Erythroblast (primary cell): ENCODE data around the gene CD48.
"Not testable (repeated sequence)": the region's sequence is repeated elsewhere in the genome, so short reads cannot be mapped to it uniquely, and the experiment has no call there.

Experiments used
- DNase-seq, 2 experiments: peaks; one replicate each; lab custom pipeline; 2025; lab: John Stamatoyannopoulos, UW
- GATA1 ChIP-seq: IDR thresholded peaks from 2 replicates; pipeline ENCODE4 v1.6.1; 2011; ENCODE audit warnings: low read depth, mild to moderate bottlenecking, control low read depth, low read length, moderate library complexity
- POLR2A ChIP-seq: IDR thresholded peaks from 2 replicates; pipeline ENCODE4 v1.6.1; 2011; ENCODE audit warnings: mild to moderate bottlenecking, low read length

Gene CD48

DNA sequence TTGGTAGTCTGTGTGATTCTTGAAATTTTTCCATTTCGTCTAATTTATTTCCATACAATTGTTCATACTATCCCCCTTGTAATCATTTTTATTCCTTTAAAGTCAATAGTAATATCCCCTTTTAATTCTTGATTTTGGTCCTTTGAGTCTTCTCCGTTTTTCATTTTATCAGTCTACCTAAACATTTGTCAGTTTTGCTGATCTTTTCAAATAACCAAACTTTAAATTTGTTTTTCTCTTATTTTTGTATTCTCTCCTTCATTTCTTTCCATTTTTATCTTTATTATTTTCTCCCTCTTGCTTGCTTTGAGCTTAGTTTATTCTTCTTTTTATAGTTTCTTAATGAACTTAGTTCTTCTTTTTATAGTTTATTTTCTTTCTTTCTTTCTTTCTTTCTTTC lies 43.7 kb downstream of the CD48 start:
- no peak for TF ChIP-seq POLR2A
- no peak for TF ChIP-seq GATA1
- no peak for DNase-seq

- DNase-seq: no peak
- no peak for TF ChIP-seq POLR2A
- TF ChIP-seq GATA1: no peak
Measured at GRCh38 chr1:160666079-160666442, 45.6 kb downstream of the CD48 start.

DNA sequence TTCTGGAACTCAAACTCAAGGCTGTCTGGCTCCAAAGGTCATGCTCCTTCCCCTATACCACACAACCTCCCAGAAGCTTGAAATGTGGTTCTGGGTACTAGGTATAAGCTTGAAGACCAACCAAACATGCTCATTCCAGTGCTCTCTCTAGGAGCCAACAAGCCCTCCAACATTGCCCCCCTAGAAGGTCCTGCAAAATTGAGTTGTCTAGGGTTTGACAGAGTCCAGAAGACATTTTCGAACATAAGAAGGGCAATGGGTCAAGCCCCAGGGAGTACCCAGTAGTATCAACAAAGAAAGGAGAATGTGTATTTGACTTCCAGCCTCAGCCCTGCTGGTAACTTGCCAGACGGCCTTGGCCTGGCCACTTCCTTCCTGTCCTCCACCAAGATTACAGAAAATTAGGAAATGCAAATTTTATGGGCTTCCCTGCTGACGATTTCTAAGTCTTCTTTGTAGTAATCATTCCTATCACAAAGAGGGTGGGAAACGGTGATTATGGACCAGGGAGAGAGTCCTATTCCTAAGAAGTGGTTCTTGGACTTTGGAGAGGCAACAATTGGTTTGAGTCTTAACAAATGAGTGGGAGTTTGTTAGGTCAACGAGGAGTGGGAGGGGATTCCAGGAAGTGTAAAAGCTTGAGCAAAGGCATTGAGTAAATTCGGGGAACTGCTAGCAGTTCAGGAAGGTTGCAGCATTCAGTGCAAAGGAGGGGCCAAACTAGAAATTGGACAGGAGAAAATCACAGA lies 46.1 kb downstream of the CD48 start:
- no peak for DNase-seq
- TF ChIP-seq GATA1 (no peak), POLR2A (no peak)

DNA sequence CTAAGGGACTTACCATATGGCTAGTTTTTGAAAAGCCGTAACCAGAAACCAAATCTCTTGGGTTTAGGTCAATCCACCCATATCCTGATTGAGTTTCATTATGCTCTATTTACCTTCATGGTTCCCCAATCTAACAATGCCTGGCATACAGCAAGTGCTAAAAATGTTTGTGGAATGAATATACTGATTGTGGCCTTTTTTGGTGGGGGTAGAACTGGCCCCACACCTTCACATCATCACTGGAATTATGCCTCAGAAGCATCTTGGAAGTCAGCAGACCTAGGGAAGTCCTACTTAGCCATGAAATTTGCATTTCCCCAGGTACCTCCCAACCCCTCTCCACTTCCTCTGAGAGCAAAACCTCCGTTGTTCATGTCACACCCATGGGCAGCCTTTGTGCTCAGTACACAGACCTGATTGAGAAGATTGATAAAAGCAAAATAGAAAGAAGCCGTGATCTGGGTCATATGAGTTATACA lies 47.0 kb downstream of the CD48 start:
- no peak for DNase-seq
- TF ChIP-seq POLR2A (no peak), GATA1 (no peak)

- DNase-seq: no peak
- TF ChIP-seq GATA1: no peak
- no peak for TF ChIP-seq POLR2A
Measured at GRCh38 chr1:160662910-160663309, 48.7 kb downstream of the CD48 start.

GRCh38 chr1:160659566-160659965 lies 52.1 kb downstream of the CD48 start:
- TF ChIP-seq GATA1: no peak
- no peak for TF ChIP-seq POLR2A
- DNase-seq: no peak

DNA sequence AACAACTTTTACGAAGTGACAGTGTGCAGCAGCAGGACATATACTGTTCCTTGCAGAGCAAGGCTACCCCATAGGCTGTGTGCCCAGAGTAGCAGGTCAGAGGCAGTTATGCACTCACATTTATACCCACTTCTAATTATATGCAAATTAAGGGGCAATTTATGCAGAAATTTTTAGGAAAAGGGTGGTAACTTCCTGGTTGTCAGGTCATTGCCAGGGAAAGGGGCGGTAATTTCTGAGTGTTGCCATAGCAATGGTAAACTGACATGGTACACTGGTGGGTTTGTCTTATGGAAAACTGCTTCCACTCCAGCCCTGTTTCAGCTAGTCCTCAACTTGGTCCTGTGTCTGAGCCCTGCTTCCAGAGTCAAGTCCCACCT lies 52.8 kb downstream of the CD48 start:
- TF ChIP-seq POLR2A: no peak
- TF ChIP-seq GATA1: no peak
- DNase-seq: no peak

- DNase-seq: peak in 1 of 2 experiments; percentile 7
- TF ChIP-seq GATA1 (no peak), POLR2A (peak; percentile 10)
Measured at GRCh38 chr1:160658162-160658813, 53.3 kb downstream of the CD48 start.

DNA sequence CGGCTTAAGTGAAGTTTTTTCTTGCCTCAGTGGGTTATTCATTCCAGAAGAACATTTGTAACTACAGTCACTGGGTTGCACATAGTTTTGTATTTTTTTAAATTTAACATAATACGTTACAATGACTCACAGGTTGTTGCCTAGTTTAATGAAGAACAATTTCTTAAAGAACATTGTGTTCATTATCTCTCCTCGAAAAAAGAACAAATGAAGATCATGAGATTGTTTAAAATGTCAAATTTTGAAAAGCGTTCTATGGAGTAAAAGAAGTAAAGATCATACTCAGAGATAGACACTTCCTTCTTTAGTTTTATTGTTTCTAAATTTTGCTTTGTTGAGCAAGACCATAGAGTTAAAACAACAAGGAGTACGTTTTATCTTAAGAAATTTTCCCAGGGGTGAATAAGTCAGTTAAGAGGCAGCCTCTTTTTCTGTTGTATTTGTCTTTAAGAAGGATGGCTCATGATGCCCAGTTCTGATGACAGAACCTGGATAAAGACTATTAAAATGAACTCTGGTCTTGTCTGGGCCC lies 54.3 kb downstream of the CD48 start:
- TF ChIP-seq POLR2A (no peak), GATA1 (no peak)
- no peak for DNase-seq

DNA sequence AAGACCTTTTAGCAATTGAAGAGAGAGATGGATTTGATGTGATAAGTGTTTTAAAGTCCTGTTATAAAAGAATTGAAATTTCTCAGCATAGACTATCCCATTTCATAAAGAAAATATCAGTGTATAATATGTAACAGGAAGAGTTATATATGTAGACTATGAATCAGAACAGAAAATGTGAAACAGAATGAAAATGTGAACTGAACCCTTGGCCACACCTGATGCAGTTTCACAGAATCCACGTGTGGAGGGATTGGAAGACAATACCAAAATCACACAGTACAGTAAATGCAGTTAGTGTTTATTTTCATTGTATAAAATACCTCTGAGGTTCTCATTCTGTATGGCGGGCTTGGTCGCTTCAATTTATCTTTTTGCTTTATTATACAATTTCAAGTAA lies 54.9 kb downstream of the CD48 start:
- no peak for TF ChIP-seq POLR2A
- TF ChIP-seq GATA1: no peak
- no peak for DNase-seq

DNA sequence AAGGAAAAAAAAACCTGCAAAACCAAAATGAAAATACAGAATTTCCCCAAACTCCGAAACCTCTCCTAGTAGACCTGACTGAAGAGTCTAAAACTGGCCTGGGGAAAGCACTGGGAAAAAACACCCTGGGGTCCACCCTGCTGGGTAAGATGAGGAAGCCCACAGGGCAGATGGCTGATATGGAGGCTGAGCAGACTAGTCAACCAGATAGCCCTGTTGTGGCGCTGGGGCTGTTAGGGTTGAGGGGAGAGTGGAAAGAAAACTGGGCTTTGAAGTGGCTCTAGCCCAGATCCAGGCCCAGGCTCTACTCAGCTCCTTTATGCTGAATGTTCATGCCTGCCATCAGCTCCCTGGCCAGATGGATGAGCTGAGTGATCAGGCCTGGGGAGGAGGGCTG lies 58.0 kb downstream of the CD48 start:
- no peak for DNase-seq
- TF ChIP-seq GATA1 (no peak), POLR2A (no peak)

- TF ChIP-seq POLR2A: no peak
- TF ChIP-seq GATA1: no peak
- DNase-seq: no peak
Measured at GRCh38 chr1:160652924-160653619, 58.5 kb downstream of the CD48 start.

DNA sequence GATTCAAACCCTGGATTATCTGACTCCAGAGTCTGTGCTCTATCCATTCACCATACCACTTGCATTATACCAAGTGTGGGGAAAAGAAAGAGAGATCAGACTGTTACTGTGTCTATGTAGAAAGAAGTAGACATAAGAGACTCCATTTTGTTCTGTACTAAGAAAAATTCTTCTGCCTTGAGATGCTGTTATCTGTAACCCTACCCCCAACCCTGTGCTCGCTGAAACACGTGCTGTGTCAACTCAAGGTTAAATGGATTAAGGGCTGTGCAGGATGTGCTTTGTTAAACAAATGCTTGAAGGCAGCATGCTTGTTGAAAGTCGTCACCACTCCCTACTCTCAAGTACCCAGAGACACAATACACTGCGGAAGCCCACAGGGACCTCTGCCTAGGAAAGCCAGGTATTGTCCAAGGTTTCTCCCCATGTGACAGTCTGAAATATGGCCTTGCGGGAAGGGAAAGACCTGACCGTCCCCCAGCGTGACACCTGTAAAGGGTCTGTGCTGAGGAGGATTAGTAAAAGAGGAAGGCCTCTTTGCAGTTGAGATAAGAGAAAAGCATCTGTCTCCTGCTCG lies 59.5 kb downstream of the CD48 start:
- not testable (repeated sequence) for DNase-seq
